AG09319 (cell line): ENCODE data around the gene YY1.
A peak's percentile ranks its signal among the peaks of the same experiment; 100 is the strongest.

Experiments used
- DNase-seq: peaks from one replicate; pipeline ENCODE4 v3.0.0-alpha.2; 2010; ENCODE audit warnings: low read depth; ENCODE audit errors: extremely low read depth
- CTCF ChIP-seq: IDR thresholded peaks from 2 replicates; pipeline ENCODE4 v1.5.1; 2011; ENCODE audit warnings: low read depth, mild to moderate bottlenecking, inconsistent platforms, low read length, moderate library complexity

Gene YY1

GRCh38 chr14:100298551-100299237 lies 59.8 kb downstream of the YY1 start:
- DNase-seq: no peak
- TF ChIP-seq CTCF: no peak

- no peak for DNase-seq
- TF ChIP-seq CTCF: no peak
Observed at GRCh38 chr14:100299238-100299560, 60.3 kb downstream of the YY1 start.

- TF ChIP-seq CTCF: no peak
- DNase-seq: no peak
Observed at GRCh38 chr14:100302616-100303015, 63.7 kb downstream of the YY1 start.

- TF ChIP-seq CTCF: peak; percentile 67
- no peak for DNase-seq
Observed at GRCh38 chr14:100303179-100303578, 64.2 kb downstream of the YY1 start.

- DNase-seq: no peak
- no peak for TF ChIP-seq CTCF
Observed at GRCh38 chr14:100303925-100304324, 65.0 kb downstream of the YY1 start.

GRCh38 chr14:100304825-100305323 lies 65.9 kb downstream of the YY1 start:
- no peak for DNase-seq
- TF ChIP-seq CTCF: no peak

- TF ChIP-seq CTCF: no peak
- DNase-seq: no peak
Observed at GRCh38 chr14:100305324-100306100, 66.6 kb downstream of the YY1 start.
